HepG2 (cell line): ENCODE measurements around the gene ABT1. TPM values are rescaled to one million over a fixed set of nuclear protein-coding genes. Genes with fewer than 3 reads are reported as not detected.
A peak's percentile ranks its signal among the peaks of the same experiment; 100 is the strongest.

Source experiments
- BCL3 ChIP-seq: sonication (generic); formaldehyde crosslinking; IDR thresholded peaks from 2 replicates; pipeline ENCODE4 v1.5.1; 2020; ENCODE audit warnings: mild to moderate bottlenecking, missing genetic modification reagents, moderate library complexity
- GATA4 ChIP-seq: sonication (generic); IDR thresholded peaks from 2 replicates; pipeline ENCODE4 v1.6.1; 2016; ENCODE audit warnings: antibody characterized with exemption, low read depth, borderline replicate concordance
- ISL2 ChIP-seq: sonication (generic); formaldehyde crosslinking; IDR thresholded peaks from 2 replicates; pipeline ENCODE4 v1.5.0; 2020; ENCODE audit warnings: missing genetic modification reagents
- MED8 ChIP-seq: sonication (generic); formaldehyde crosslinking; IDR thresholded peaks from 2 replicates; pipeline ENCODE4 v1.8.1; 2023; ENCODE audit warnings: mild to moderate bottlenecking, missing genetic modification reagents; ENCODE audit not compliant: insufficient replicate concordance
- NFIB ChIP-seq: sonication (generic); formaldehyde crosslinking; IDR thresholded peaks from 2 replicates; pipeline ENCODE4 v1.9.0; 2021; ENCODE audit warnings: missing genetic modification reagents, mild to moderate bottlenecking, borderline replicate concordance
- PRDM4 ChIP-seq: sonication (generic); formaldehyde crosslinking; IDR thresholded peaks from 2 replicates; pipeline ENCODE4 v1.9.0; 2021; ENCODE audit warnings: missing genetic modification reagents, borderline replicate concordance
- SNAI1 ChIP-seq: sonication (generic); formaldehyde crosslinking; IDR thresholded peaks from 2 replicates; pipeline ENCODE4 v1.5.0; 2020; ENCODE audit warnings: mild to moderate bottlenecking, missing genetic modification reagents, borderline replicate concordance
- SOX13 ChIP-seq, 3 experiments: fragments of 450-650 bp in 1 of 3; sonication (generic) in 1 of 3; formaldehyde crosslinking in 1 of 3; IDR thresholded peaks in 2 of 3; conservative IDR thresholded peaks in 1 of 3; 2 replicates each; pipeline versions ENCODE4 v1.5.0 to v1.6.1; 2016 to 2020; ENCODE audit warnings: antibody characterized with exemption in 1 of 3, mild to moderate bottlenecking in 1 of 3, missing compliant biosample characterization in 1 of 3, missing genetic modification reagents in 1 of 3, moderate library complexity in 1 of 3
- ZFP36L1 ChIP-seq: sonication (generic); formaldehyde crosslinking; IDR thresholded peaks from 2 replicates; pipeline ENCODE4 v1.8.0; 2022; ENCODE audit warnings: mild to moderate bottlenecking, missing genetic modification reagents, moderate library complexity
- ZNF234 ChIP-seq: sonication (generic); formaldehyde crosslinking; conservative IDR thresholded peaks from 2 replicates; pipeline ENCODE4 v1.5.1; 2020; ENCODE audit warnings: mild to moderate bottlenecking, missing genetic modification reagents
- ZNF3 ChIP-seq: IDR thresholded peaks from 2 replicates; pipeline ENCODE4 v1.7.0; 2017; ENCODE audit warnings: inconsistent platforms
- ZNF33B ChIP-seq: sonication (generic); formaldehyde crosslinking; IDR thresholded peaks from 2 replicates; pipeline ENCODE4 v1.5.1; 2020; ENCODE audit warnings: mild to moderate bottlenecking, missing genetic modification reagents
- ZNF383 ChIP-seq: sonication (generic); formaldehyde crosslinking; IDR thresholded peaks from 2 replicates; pipeline ENCODE4 v1.4.0; 2020; ENCODE audit warnings: missing genetic modification reagents, mild to moderate bottlenecking, borderline replicate concordance
- ZNF414 ChIP-seq: sonication (generic); formaldehyde crosslinking; IDR thresholded peaks from 2 replicates; pipeline ENCODE4 v1.5.0; 2020; ENCODE audit warnings: missing genetic modification reagents
- ZSCAN22 ChIP-seq: sonication (generic); formaldehyde crosslinking; IDR thresholded peaks from 2 replicates; pipeline ENCODE4 v1.4.0; 2020; ENCODE audit warnings: mild to moderate bottlenecking, missing genetic modification reagents
- polyA plus RNA-seq, 8 experiments: library from polyadenylated mRNA; depleted of rRNA in 3 of 8; stranded (reverse) in 7 of 8; unstranded in 1 of 8; fragments of >200 nt; fragmentation: Illumina TruSeq in 4 of 8; extraction: Trizol in 4 of 8; gene quantifications; 2 replicates each; pipeline versions ENCODE4 v1.2.1 to v1.2.3, GENCODE V29; 2011 to 2016; ENCODE audit warnings: low read depth in 4 of 8, missing spikeins in 1 of 8, mixed read lengths in 1 of 8; ENCODE audit not compliant: insufficient read depth in 1 of 8
- total RNA-seq, 5 experiments: library from RNA; depleted of rRNA; stranded (reverse); fragments of >200 nt; fragmentation: Illumina TruSeq; extraction: Trizol; gene quantifications; 2 replicates each; pipeline ENCODE4 v1.2.3, GENCODE V29; 2016; ENCODE audit warnings: low read depth in 1 of 5
- TF ChIP-seq, protein P1 (sequence below): sonication (generic); formaldehyde crosslinking; IDR thresholded peaks from 2 replicates; pipeline ENCODE4 v1.5.0; 2020; ENCODE audit warnings: missing genetic modification reagents
- TF ChIP-seq, protein P2 (sequence below): sonication (generic); formaldehyde crosslinking; conservative IDR thresholded peaks from 2 replicates; pipeline ENCODE4 v1.8.0; 2022; ENCODE audit warnings: mild to moderate bottlenecking, moderate library complexity, missing genetic modification reagents
- TF ChIP-seq, protein P3 (sequence below): sonication (generic); formaldehyde crosslinking; IDR thresholded peaks from 2 replicates; pipeline ENCODE4 v1.5.0; 2020; ENCODE audit warnings: mild to moderate bottlenecking, missing genetic modification reagents, moderate library complexity

The ABT1 gene
- total and polyA plus RNA-seq, 2 of the 13 experiments (the other 11 are each of a cell fraction or from before 2014, with no cell fraction given): 38.4 TPM

GRCh38 chr6:26553635-26554446 is 42.9 kb upstream of the ABT1 start (continued):
- TF ChIP-seq SOX13 (IDR thresholded peaks at IDR 0.05) (no peak; the same call in 1 of the 2 replicates), SOX13 (CRISPR knock-in tag; conservative IDR thresholded peaks at IDR 0.05 in 1 of 2, IDR thresholded peaks at IDR 0.05 in 1 of 2) (0 out of 4 replicates have a peak, but pooled peaks of 1 of the 2 experiments have one; percentile 19), MED8 (no peak), ZNF383 (CRISPR knock-in tag) (no peak), ISL2 (CRISPR knock-in tag) (peak; percentile 70), GATA4 (0 out of 2 replicates have a peak, but pooled peaks have one; percentile 22), ZNF3 (CRISPR knock-in tag) (no peak), SNAI1 (CRISPR knock-in tag) (no peak), ZFP36L1 (CRISPR knock-in tag) (no peak; the same call in 1 of the 2 replicates), ZNF33B (CRISPR knock-in tag) (no peak; the same call in 1 of the 2 replicates), NFIB (CRISPR knock-in tag) (no peak), ZSCAN22 (CRISPR knock-in tag) (no peak), ZNF234 (no peak), ZNF414 (CRISPR knock-in tag) (no peak), PRDM4 (CRISPR knock-in tag) (no peak), BCL3 (CRISPR knock-in tag) (no peak)
- TF ChIP-seq, protein P1, sequence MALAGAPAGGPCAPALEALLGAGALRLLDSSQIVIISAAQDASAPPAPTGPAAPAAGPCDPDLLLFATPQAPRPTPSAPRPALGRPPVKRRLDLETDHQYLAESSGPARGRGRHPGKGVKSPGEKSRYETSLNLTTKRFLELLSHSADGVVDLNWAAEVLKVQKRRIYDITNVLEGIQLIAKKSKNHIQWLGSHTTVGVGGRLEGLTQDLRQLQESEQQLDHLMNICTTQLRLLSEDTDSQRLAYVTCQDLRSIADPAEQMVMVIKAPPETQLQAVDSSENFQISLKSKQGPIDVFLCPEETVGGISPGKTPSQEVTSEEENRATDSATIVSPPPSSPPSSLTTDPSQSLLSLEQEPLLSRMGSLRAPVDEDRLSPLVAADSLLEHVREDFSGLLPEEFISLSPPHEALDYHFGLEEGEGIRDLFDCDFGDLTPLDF: no peak
- TF ChIP-seq, protein P2, sequence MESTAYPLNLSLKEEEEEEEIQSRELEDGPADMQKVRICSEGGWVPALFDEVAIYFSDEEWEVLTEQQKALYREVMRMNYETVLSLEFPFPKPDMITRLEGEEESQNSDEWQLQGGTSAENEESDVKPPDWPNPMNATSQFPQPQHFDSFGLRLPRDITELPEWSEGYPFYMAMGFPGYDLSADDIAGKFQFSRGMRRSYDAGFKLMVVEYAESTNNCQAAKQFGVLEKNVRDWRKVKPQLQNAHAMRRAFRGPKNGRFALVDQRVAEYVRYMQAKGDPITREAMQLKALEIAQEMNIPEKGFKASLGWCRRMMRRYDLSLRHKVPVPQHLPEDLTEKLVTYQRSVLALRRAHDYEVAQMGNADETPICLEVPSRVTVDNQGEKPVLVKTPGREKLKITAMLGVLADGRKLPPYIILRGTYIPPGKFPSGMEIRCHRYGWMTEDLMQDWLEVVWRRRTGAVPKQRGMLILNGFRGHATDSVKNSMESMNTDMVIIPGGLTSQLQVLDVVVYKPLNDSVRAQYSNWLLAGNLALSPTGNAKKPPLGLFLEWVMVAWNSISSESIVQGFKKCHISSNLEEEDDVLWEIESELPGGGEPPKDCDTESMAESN: no peak
- TF ChIP-seq, protein P3, sequence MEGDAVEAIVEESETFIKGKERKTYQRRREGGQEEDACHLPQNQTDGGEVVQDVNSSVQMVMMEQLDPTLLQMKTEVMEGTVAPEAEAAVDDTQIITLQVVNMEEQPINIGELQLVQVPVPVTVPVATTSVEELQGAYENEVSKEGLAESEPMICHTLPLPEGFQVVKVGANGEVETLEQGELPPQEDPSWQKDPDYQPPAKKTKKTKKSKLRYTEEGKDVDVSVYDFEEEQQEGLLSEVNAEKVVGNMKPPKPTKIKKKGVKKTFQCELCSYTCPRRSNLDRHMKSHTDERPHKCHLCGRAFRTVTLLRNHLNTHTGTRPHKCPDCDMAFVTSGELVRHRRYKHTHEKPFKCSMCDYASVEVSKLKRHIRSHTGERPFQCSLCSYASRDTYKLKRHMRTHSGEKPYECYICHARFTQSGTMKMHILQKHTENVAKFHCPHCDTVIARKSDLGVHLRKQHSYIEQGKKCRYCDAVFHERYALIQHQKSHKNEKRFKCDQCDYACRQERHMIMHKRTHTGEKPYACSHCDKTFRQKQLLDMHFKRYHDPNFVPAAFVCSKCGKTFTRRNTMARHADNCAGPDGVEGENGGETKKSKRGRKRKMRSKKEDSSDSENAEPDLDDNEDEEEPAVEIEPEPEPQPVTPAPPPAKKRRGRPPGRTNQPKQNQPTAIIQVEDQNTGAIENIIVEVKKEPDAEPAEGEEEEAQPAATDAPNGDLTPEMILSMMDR (CRISPR knock-in tag): no peak
